Spinal cord (tissue), 10 donors: ENCODE measurements around the gene CD1D. TPM values are rescaled to one million over a fixed set of nuclear protein-coding genes. Genes with fewer than 3 reads are reported as not detected.
"Not testable (repeated sequence)": the region's sequence is repeated elsewhere in the genome, so short reads cannot be mapped to it uniquely, and the experiment has no call there.

Experiments used
- DNase-seq, 6 donors: peaks; one replicate each; pipeline versions ENCODE4 v3.0.0 to v3.0.0-alpha.2; 2013 to 2015; ENCODE audit warnings: low spot score in 6 of 6, low read depth in 4 of 6
- H3K27ac ChIP-seq: one replicate; pipeline ENCODE4 v1.5.1; 2013; ENCODE audit warnings: low read depth, low read length, control low read depth
- H3K27me3 ChIP-seq: one replicate; pipeline ENCODE4 v1.6.1; 2013; ENCODE audit warnings: low read length; ENCODE audit not compliant: control insufficient read depth, insufficient read depth
- H3K36me3 ChIP-seq: one replicate; pipeline ENCODE4 v1.6.1; 2013; ENCODE audit warnings: low read length; ENCODE audit not compliant: control insufficient read depth, insufficient read depth
- H3K4me1 ChIP-seq: one replicate; pipeline ENCODE4 v1.6.1; 2013; ENCODE audit warnings: low read length; ENCODE audit not compliant: control insufficient read depth, insufficient read depth
- H3K4me3 ChIP-seq: one replicate; pipeline ENCODE4 v1.5.1; 2013; ENCODE audit warnings: low read depth, low read length, control low read depth
- H3K9me3 ChIP-seq: one replicate; pipeline ENCODE4 v1.6.1; 2013; ENCODE audit warnings: low read length; ENCODE audit not compliant: control insufficient read depth, insufficient read depth
- WGBS: methylation state at CpG from one replicate; pipeline ENCODE4 v1.1.5; 2013; ENCODE audit warnings: missing lambda C conversion rate; ENCODE audit not compliant: insufficient coverage; 5-methylcytosine and 5-hydroxymethylcytosine counted together
- polyA plus RNA-seq, 2 donors: library from polyadenylated mRNA; unstranded; fragments of 120-200 nt; gene quantifications; one replicate each; pipeline ENCODE4 v1.2.1, GENCODE V29; 2013; ENCODE audit not compliant: insufficient read length in 2 of 2
- total RNA-seq, 2 donors: library from RNA; depleted of rRNA in 1 of 2; stranded (reverse); fragments of 120-200 nt in 1 of 2; fragments of >200 nt in 1 of 2; gene quantifications; one replicate each; pipeline versions ENCODE4 v1.2.3 to v1.2.4, GENCODE V29; 2013 to 2014
- donor health status: healthy.

The CD1D gene
- total and polyA plus RNA-seq, 4 donors = 0.90 to 1.6 (median 0.95) TPM

DNA sequence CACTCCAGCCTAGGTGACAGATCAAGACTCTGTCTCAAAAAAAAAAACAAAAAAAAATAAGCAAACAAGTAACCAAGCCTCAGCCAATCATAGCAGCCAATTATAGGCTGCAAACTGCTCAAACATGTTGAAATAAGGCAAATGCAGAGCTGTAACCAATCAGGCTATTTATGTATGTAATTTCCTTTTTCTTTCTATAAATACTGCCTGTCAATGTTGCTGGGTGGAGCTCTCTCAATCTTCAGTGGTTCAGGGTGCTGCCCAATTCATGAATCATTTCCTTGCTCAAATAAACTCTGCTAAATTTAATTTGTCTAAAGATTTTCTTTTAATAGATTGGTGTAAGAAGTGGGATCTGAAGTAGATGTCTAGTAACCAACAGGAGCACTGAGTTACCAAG is 11.6 kb upstream of the CD1D start:
- no peak overlapping the region for H3K4me3 ChIP-seq
- no peaks in the 10 kb centered on the region for H3K27me3 ChIP-seq
- H3K9me3 ChIP-seq = no peaks in the 10 kb centered on the region
- no peak overlapping the region for H3K27ac ChIP-seq
- no peaks in the 10 kb centered on the region for H3K36me3 ChIP-seq
- H3K4me1 ChIP-seq = no peaks in the 10 kb centered on the region
- no peak for DNase-seq

DNA sequence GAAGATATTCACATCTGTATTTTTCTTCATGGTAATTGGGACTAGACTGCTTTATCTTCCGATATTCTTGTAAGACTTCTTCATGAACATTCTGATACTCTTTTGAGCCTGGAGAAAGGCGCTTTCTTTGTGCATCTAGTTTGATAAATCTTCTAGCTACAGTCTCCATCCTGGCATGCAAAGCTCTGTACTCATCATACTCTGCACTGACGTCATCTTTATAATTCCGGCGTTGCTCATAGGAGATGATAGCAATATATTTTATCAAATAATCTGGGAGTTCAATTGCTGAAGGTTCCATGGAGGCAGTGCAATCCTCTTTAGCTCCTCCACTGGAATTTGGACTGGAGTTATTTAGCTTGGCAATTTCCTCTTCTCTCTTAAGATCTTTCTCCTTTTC is 4.8 kb upstream of the CD1D start:
- H3K9me3 ChIP-seq, H3K36me3 ChIP-seq, DNase-seq, H3K27ac ChIP-seq, H3K4me3 ChIP-seq: not testable (repeated sequence)
- peaks cover 13% of the 10 kb centered on the region for H3K4me1 ChIP-seq
- no CpG with 5 or more reads among the region's 5 CpGs for WGBS
- H3K27me3 ChIP-seq = peaks cover 13% of the 10 kb centered on the region

DNA sequence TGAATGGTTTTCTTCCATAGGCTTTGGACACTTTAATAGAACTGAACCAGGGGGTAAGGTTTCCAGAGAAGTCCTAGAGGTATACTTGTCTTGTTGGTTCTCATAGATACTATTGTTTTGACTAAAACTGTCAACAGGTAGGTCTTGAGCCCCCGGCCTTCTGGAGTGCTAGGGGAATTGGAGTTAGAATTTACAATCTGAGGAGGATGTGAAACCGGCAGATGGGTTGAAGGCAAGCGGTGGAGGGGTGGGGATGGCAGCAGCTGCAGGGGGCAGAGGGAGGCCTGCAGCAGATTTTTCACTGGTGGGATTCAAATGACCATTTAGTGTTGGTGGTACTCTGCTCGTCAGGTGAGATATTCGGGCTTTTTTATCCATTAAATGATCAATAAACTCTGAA is 4.3 kb upstream of the CD1D start:
- Histone ChIP-seq H3K27me3 (peaks cover 17% of the 10 kb centered on the region), H3K27ac (no peak overlapping the region)

DNA sequence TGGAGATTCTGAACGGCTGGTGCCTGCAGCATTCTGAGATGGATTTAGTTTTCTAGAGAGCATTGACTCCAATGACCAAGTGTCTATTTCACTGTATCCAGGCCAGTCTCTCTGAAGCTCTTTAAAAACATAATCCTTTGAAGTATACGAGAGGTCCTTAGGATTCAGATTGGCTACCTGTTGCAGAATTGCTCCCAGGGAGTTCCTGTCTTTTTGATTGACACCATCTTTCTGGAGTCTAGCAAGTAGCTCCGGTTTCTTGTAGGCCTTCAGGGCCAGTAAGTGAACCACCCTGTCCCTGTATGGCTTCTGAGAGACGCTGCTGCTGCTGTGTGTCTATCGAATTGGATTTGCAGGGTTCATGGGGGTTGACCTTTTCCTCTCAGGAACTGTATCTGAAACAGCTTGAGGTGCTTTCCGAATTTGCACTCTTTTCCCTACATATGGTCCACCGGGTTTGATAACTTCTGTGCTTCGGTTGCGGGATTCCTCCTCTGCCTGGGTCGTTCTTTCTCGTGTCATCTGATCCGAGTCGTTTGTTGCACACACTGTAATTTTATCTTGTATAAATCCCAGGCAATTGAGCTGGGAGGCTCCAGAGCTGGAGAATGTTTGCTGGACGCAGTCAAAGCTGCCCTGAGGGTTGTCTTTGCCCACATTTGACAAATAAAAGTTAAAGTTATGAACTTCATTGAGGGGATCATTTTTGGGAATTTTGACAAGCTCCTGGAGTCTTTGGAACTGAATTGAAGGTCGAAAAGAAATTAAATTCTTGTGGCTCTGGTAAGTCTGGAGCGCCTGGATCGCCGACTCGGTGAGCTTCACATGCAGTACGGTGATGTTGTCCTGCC is 3.6 kb upstream of the CD1D start:
- H3K27ac ChIP-seq, DNase-seq, H3K9me3 ChIP-seq, H3K36me3 ChIP-seq: not testable (repeated sequence)
- Histone ChIP-seq H3K4me1 (peaks cover 20% of the 10 kb centered on the region), H3K27me3 (peaks cover 24% of the 10 kb centered on the region), H3K4me3 (peak overlapping the region; percentile 35)
- WGBS = 44% methylated on average over 15 of the region's 20 CpGs

More for the DNA sequence above, 4.3 kb upstream of the CD1D start:
- Histone ChIP-seq H3K4me1 (peaks cover 17% of the 10 kb centered on the region), H3K9me3 (no peaks in the 10 kb centered on the region), H3K4me3 (no peak overlapping the region), H3K36me3 (no peaks in the 10 kb centered on the region)
- WGBS = 96% methylated on average over 3 of the region's 5 CpGs
- DNase-seq = no peak

DNA sequence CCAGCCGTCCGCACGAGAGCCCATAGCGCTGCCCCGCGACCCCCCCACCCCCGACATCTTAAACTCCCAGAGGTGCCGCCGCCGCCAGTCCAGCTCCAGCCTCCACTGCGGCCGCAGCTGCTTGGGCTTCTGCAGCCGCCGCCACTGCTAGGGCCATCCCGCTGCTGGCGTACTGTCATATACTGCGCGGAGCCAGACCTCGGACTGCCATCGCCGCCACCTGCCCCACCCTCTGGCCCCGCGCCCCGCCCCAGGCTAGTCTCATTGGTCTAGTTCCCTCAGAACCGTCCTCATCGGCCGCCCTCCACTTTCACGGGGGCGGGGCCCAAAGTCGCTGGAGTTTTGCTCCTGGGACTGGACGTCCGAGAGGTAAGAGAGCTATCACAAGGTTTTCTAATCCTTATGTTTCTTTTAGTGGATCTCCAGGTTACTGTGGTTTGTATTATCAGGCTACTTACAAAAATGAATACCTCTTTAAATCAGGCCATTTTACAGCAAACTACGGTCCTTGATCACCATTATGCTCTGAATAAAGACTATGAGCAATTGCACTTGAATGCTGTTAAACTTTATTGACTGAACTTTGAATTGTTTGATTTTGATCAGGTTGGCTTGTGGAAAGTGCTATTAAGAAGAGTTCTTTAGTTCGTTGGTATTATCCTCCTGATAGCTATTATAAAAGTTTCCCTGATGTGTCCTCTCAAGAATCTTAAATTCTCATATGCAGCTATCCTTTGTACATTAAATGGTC is 2.8 kb upstream of the CD1D start:
- H3K9me3 ChIP-seq = no peaks in the 10 kb centered on the region
- 2% methylated on average over 21 of the region's 34 CpGs for WGBS
- no peaks in the 10 kb centered on the region for H3K36me3 ChIP-seq
- DNase-seq = peak; percentile 9 to 87 (median 50)
- no peak overlapping the region for H3K27ac ChIP-seq
- peaks cover 20% of the 10 kb centered on the region for H3K4me1 ChIP-seq
- H3K27me3 ChIP-seq = peaks cover 24% of the 10 kb centered on the region
- peak overlapping the region; percentile 35 for H3K4me3 ChIP-seq

DNA sequence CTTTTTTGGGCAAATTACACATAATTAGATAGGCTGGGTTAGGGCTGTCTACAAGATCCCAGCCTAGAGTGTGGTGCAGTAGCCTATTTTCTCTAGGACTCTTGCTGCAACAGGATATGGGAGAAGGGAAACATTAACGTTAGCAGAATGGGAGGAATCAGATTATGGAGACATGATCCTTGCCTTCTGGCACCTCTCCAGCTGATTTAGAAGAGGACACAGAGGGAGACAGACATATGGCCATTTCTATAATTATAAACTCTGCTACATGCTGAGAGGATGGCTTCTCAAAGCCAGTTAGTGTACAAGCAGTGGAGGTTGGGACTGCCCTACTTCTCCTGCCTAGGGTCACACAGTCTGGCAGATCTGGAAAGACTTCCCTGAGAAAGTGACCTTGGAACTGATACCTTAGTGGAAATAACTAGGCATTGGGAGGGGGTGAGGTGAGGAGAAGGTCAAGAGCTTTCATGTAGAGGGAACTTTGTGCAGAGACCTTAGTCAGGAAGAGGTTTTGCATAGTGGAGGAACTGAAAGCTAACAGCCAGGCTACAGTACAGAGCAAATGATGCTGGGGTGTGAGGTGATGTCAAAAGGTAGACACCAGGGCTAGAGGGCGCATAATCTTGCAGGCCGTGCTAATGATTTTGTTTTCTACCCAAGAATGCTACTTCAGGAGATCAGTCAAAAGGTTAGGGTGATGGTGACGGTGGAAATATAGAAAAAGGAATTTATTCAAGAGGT is 1.2 kb upstream of the CD1D start:
- Histone ChIP-seq H3K9me3 (no peaks in the 10 kb centered on the region), H3K36me3 (no peaks in the 10 kb centered on the region), H3K4me1 (peaks cover 20% of the 10 kb centered on the region), H3K27ac (no peak overlapping the region), H3K27me3 (peaks cover 29% of the 10 kb centered on the region), H3K4me3 (no peak overlapping the region)
- no peak for DNase-seq
- 91% methylated on average over 2 of the region's 4 CpGs for WGBS

DNA sequence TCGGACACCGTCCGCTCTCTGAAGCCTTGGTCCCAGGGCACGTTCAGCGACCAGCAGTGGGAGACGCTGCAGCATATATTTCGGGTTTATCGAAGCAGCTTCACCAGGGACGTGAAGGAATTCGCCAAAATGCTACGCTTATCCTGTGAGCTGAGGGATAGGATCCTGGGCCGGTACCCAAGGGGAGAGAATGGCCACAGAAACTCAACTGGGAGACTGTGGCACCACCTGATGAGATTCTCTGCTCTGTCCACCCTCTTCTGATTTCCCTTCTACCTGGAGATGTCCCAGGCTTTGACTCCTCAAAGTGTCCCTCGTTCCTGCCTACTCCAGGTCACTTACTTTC is 855 bp downstream of the CD1D start:
- Histone ChIP-seq H3K4me3 (peak overlapping the region; percentile 48), H3K27me3 (peaks cover 25% of the 10 kb centered on the region)
- 11% methylated on average over 13 of the region's 13 CpGs for WGBS

DNA sequence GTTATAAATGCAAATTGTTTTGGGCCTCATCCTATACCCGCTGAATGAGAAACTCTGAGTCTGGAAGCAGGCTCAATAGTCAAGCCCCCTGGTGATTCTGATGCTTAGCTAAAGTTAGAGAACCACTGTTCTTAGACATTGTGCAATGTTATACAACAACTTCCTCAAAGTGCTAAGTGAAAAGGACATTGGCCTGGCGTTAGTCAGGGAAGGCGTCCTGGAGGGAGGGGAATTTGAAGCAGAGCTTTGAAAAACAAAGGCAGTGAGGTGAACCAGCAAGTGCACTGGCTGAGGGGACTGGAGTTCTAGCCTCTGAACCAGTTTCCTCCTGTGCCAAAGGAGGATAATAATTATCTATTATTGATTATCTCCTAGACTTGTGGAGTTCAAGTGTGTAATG is 5.1 kb downstream of the CD1D start:
- H3K9me3 ChIP-seq = no peaks in the 10 kb centered on the region
- H3K4me3 ChIP-seq = no peak overlapping the region
- no peak overlapping the region for H3K27ac ChIP-seq
- peaks cover 13% of the 10 kb centered on the region for H3K4me1 ChIP-seq
- H3K36me3 ChIP-seq = no peaks in the 10 kb centered on the region
- DNase-seq = no peak
- peaks cover 18% of the 10 kb centered on the region for H3K27me3 ChIP-seq
- no CpG with 5 or more reads among the region's 3 CpGs for WGBS

More for the DNA sequence above, 855 bp downstream of the CD1D start:
- H3K27ac ChIP-seq = no peak overlapping the region
- peaks cover 22% of the 10 kb centered on the region for H3K4me1 ChIP-seq
- DNase-seq = no peak
- H3K36me3 ChIP-seq = no peaks in the 10 kb centered on the region
- no peaks in the 10 kb centered on the region for H3K9me3 ChIP-seq

DNA sequence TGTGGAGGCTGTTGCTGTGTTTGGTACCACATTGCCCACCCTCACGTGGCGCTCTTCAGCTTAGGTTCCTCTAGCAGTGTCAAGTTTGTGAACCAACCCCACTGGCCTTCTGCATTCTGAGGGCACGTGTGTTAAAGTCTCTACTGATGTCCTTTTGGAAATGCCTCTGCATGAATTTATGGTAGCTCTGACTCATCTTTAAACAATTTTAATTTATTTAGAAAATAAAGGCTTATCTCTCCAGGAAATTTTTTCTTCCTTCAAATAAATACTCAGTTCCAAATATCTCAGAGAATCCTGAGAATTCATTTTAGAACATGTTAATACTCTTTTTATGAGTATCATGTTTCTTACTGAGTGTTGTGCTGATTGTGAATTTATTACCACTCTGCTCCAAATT is 5.5 kb downstream of the CD1D start:
- Histone ChIP-seq H3K27ac (no peak overlapping the region), H3K4me1 (peaks cover 9% of the 10 kb centered on the region), H3K36me3 (no peaks in the 10 kb centered on the region), H3K27me3 (peaks cover 14% of the 10 kb centered on the region), H3K9me3 (no peaks in the 10 kb centered on the region), H3K4me3 (no peak overlapping the region)
- no peak for DNase-seq
- WGBS = 88% methylated on average over 2 of the region's 3 CpGs
